Astrocyte of the spinal cord (primary cell): ENCODE results near the gene RHOA.
"Not testable (repeated sequence)": the region's sequence is repeated elsewhere in the genome, so short reads cannot be mapped to it uniquely, and the experiment has no call there.

Experiments
- DNase-seq: peaks from one replicate; pipeline ENCODE4 v3.0.0; 2011; ENCODE audit warnings: low read depth, low spot score
- H3K4me3 ChIP-seq: 2 replicates; pipeline ENCODE4 v1.5.1; 2011; ENCODE audit warnings: low read depth, mild to moderate bottlenecking, low read length, moderate library complexity
- CTCF ChIP-seq: IDR thresholded peaks from 2 replicates; pipeline ENCODE4 v1.5.1; 2012; ENCODE audit warnings: low read depth, mild to moderate bottlenecking, low read length, inconsistent platforms
- in situ Hi-C: cut with HindIII; loops from 2 replicates; pipeline ENCODE4 v1.10.0; 2017; ENCODE audit warnings: low sequenced_read_pairs

RHOA gene

DNA sequence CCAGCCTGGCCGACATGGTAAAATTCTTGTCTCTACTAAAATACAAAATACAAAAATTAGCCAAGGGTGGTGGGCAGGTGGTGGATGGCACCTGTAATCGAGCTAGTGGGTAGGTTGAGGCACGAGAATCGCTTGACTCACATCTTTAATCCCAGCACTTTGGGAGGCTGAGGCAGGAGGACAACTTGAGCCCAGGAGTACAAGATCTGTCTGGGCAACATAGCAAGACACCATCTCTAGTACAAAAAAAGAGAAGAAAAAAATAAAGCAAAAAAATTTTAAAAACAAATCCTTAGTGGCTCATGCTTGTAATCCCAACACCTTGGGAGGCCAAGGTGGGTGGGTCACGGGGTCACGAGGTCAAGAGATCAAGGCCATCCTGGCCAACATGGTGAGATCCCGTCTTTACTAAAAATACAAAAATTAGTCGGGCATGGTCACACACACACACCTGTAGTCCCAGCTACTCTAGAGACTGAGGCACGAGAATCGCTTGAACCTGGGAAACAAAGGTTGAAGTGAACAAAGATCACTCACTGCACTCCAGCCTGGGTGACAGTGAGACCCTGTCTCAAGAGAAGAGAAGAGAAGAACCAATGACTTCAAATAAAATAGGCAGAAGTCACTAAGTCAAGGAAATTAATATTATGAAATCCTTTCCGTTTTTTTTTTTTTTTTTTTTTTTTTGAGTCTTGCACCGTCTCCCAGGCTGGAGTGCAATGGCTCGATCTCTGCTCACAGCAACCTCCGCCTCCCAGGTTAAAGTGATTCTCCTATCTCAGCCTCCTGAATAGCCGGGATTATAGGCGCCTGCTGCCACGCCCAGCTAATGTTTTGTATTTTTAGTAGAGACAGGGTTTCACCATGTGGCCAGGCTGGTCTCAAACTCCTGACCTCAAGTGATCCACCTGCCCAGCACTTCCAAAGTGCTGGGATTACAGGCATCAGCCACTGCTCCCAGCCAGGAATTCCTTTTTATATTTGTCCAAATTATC is 4.9 kb downstream of the RHOA start:
- no peak for TF ChIP-seq CTCF
- in situ Hi-C loops: no loop called here
- H3K4me3 ChIP-seq: no peak overlapping the region
- no peak for DNase-seq

- DNase-seq, H3K4me3 ChIP-seq, in situ Hi-C loops: not testable (repeated sequence)
Observed at GRCh38 chr3:49405570-49405969, 6.2 kb downstream of the RHOA start.

DNA sequence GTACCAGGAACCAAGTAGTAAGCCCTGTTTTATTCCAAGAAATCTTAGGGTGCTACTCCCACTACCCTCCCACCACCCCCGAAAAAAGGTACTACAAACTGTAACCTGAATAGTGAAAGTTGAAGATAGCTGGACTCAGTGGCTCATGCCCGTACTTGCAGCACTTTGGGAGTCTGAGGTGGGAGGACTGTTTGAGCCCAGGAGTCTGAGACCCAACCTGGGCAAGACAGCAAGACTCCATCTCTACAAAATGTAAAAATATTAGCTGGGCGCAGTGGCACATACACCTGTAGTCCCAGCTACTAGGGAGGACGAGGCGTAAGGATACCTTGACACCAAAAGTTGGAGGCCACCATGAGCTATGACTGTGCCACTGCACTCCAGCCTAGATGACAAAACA is 7.9 kb downstream of the RHOA start:
- DNase-seq: no peak
- TF ChIP-seq CTCF: no peak
- no peak overlapping the region for H3K4me3 ChIP-seq
- in situ Hi-C loops: no loop called here

- TF ChIP-seq CTCF: no peak
- H3K4me3 ChIP-seq: no peak overlapping the region
- in situ Hi-C loops: no loop called here
- no peak for DNase-seq
Observed at GRCh38 chr3:49401766-49402165, 10.0 kb downstream of the RHOA start.

- peak; percentile 32 for DNase-seq
- H3K4me3 ChIP-seq: no peak overlapping the region
- in situ Hi-C loops: no loop called here
- TF ChIP-seq CTCF: no peak
Observed at GRCh38 chr3:49399461-49399860, 12.3 kb downstream of the RHOA start.

- TF ChIP-seq CTCF: no peak
- peak; percentile 18 for DNase-seq
- in situ Hi-C loops: no loop called here
- H3K4me3 ChIP-seq: no peak overlapping the region
Observed at GRCh38 chr3:49397470-49397869, 14.3 kb downstream of the RHOA start.

GRCh38 chr3:49391310-49391709 is 20.5 kb downstream of the RHOA start:
- DNase-seq, in situ Hi-C loops, H3K4me3 ChIP-seq: not testable (repeated sequence)

- TF ChIP-seq CTCF: no peak
- DNase-seq: no peak
- H3K4me3 ChIP-seq: no peak overlapping the region
- in situ Hi-C loops: no loop called here
Observed at GRCh38 chr3:49389297-49389696, 22.5 kb downstream of the RHOA start.
